Measurements from ENCODE around the gene PDCD11. TPM values are rescaled to one million over a fixed set of nuclear protein-coding genes. Genes with fewer than 3 reads are reported as not detected.
A peak's percentile ranks its signal among the peaks of the same experiment; 100 is the strongest.

PDCD11 gene
- total and polyA plus RNA-seq, 2 donors (not counting 1 experiment from before 2014, with no cell fraction given) = 10.0 to 34.0 TPM

DNA sequence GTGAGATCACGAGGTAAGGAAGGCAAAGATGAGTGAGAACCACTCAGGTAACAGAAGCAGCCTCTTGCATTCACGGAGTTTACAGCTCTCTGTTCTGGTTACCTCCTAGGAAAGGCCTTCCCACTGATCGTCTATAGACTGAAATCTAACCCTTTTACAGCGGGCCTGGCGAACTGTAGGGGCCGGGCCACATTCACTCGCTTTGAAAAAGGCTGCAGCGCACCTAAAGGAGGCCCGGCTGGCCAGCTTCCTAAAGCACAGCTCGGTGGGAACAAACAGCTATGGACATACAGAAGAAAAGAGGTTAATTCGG, 716 bp upstream of the PDCD11 start:
- Histone ChIP-seq H2AFZ (ENCODE audit: low read length) (no peak overlapping the region), H3K4me3 (replicated peaks in 1 of 4; ENCODE audit: control extremely low read depth in 1 of 4, insufficient read depth in 1 of 4, low read depth in 3 of 4, low read length in 4 of 4) (peak overlapping the region; percentile 63 to 100 (median 86)), H3K36me3 (ENCODE audit: control insufficient read depth, insufficient read depth, low read length) (peaks cover 3% of the 10 kb centered on the region), H3K79me2 (ENCODE audit: control insufficient read depth, insufficient read depth, low read length) (peaks cover 54% of the 10 kb centered on the region), H4K20me1 (ENCODE audit: control insufficient read depth, extremely low read depth, insufficient read depth, low read length) (no peaks in the 10 kb centered on the region), H3K27me3 (ENCODE audit: control insufficient read depth, insufficient read depth, low read length) (no peaks in the 10 kb centered on the region), H3K9ac (ENCODE audit: insufficient read depth, low read length) (peak overlapping the region; percentile 68), H3K9me3 (ENCODE audit: control insufficient read depth, insufficient read depth, low read depth, low read length) (no peaks in the 10 kb centered on the region), H3K4me2 (ENCODE audit: extremely low read depth, insufficient read depth, low read length) (peak overlapping the region; percentile 80), H3K27ac (ENCODE audit: insufficient read depth, low read length) (peak overlapping the region; percentile 84), H3K4me1 (ENCODE audit: control insufficient read depth, extremely low read depth, insufficient read depth, low read length) (no peaks in the 10 kb centered on the region)
- peak; percentile 19 to 25 for DNase-seq (ENCODE audit: low read depth in 2 of 2)
- no peak for TF ChIP-seq EZH2 (IDR thresholded peaks at IDR 0.05; ENCODE audit: low read length, missing control alignments)
- TF ChIP-seq, protein P1, sequence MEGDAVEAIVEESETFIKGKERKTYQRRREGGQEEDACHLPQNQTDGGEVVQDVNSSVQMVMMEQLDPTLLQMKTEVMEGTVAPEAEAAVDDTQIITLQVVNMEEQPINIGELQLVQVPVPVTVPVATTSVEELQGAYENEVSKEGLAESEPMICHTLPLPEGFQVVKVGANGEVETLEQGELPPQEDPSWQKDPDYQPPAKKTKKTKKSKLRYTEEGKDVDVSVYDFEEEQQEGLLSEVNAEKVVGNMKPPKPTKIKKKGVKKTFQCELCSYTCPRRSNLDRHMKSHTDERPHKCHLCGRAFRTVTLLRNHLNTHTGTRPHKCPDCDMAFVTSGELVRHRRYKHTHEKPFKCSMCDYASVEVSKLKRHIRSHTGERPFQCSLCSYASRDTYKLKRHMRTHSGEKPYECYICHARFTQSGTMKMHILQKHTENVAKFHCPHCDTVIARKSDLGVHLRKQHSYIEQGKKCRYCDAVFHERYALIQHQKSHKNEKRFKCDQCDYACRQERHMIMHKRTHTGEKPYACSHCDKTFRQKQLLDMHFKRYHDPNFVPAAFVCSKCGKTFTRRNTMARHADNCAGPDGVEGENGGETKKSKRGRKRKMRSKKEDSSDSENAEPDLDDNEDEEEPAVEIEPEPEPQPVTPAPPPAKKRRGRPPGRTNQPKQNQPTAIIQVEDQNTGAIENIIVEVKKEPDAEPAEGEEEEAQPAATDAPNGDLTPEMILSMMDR (conservative IDR thresholded peaks at IDR 0.05 in 1 of 2, IDR thresholded peaks at IDR 0.05 in 1 of 2; ENCODE audit: low read depth in 1 of 2, low read length in 2 of 2) = no peak

DNA sequence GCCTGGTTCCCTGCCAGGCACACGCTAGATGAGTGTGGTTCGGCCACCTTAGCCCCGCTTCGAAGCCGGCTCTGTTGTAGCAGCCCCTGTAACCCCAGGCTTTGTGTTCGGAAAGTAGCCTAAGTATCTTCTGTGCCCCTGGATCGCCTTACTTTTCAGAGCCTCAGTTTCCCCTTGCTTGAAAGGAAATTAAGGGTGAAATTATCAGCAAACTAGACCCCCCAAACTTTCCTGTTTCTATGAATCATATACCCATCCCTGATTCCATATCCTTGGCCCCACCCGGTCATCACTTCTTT, 312 bp downstream of the PDCD11 start:
- Histone ChIP-seq H3K79me2 (ENCODE audit: control insufficient read depth, insufficient read depth, low read length) (peaks cover 54% of the 10 kb centered on the region), H3K27ac (ENCODE audit: insufficient read depth, low read length) (peak overlapping the region; percentile 58), H3K4me2 (ENCODE audit: extremely low read depth, insufficient read depth, low read length) (peak overlapping the region; percentile 74), H3K27me3 (ENCODE audit: control insufficient read depth, insufficient read depth, low read length) (no peaks in the 10 kb centered on the region), H3K9me3 (ENCODE audit: control insufficient read depth, insufficient read depth, low read depth, low read length) (no peaks in the 10 kb centered on the region), H3K4me1 (ENCODE audit: control insufficient read depth, extremely low read depth, insufficient read depth, low read length) (no peaks in the 10 kb centered on the region), H2AFZ (ENCODE audit: low read length) (peak overlapping the region; percentile 79), H3K36me3 (ENCODE audit: control insufficient read depth, insufficient read depth, low read length) (peaks cover 4% of the 10 kb centered on the region), H3K4me3 (replicated peaks in 1 of 4; ENCODE audit: control extremely low read depth in 1 of 4, insufficient read depth in 1 of 4, low read depth in 3 of 4, low read length in 4 of 4) (peak overlapping the region; percentile 63 to 100 (median 86)), H3K9ac (ENCODE audit: insufficient read depth, low read length) (peak overlapping the region; percentile 55), H4K20me1 (ENCODE audit: control insufficient read depth, extremely low read depth, insufficient read depth, low read length) (no peaks in the 10 kb centered on the region)
- DNase-seq (ENCODE audit: low read depth in 2 of 2) = no peak
- TF ChIP-seq EZH2 (IDR thresholded peaks at IDR 0.05; ENCODE audit: low read length, missing control alignments) = no peak
- TF ChIP-seq, protein P1 (conservative IDR thresholded peaks at IDR 0.05 in 1 of 2, IDR thresholded peaks at IDR 0.05 in 1 of 2; ENCODE audit: low read depth in 1 of 2, low read length in 2 of 2) = no peak

DNA sequence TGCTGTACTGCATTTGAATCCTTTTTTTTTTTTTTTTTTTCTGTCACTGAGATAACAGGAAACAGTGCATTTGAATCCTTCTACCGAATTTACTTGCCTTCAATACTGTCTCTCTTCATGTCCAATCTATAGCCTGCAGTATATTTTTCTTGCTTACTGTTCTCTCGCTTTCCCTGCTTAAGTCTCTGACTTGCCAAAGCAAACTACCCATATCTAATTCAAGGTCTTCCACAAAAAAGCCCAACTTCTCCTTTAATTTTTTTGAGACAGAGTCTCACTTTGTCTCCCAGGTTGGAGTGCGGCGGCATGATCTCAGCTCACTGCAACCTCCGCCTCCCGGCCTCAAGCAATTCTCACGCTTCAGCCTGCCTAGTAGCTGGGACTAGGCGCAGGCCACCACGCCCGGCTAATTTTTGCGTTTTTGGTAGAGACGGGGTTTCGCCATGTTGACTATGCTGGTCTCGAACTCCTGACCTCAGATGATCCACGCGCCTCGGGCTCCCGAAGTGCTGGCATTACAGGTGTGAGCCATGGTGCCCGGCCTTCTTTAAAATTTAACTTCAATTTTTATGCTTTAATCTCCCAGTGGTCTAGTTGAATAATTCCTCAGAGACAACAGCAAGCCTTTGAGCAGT, 882 bp downstream of the PDCD11 start:
- H3K9me3 ChIP-seq (ENCODE audit: control insufficient read depth, insufficient read depth, low read depth, low read length) = no peaks in the 10 kb centered on the region
- H4K20me1 ChIP-seq (ENCODE audit: control insufficient read depth, extremely low read depth, insufficient read depth, low read length) = no peaks in the 10 kb centered on the region
- peak overlapping the region; percentile 63 to 100 (median 86) for H3K4me3 ChIP-seq (replicated peaks in 1 of 4; ENCODE audit: control extremely low read depth in 1 of 4, insufficient read depth in 1 of 4, low read depth in 3 of 4, low read length in 4 of 4)
- no peaks in the 10 kb centered on the region for H3K27me3 ChIP-seq (ENCODE audit: control insufficient read depth, insufficient read depth, low read length)
- no peak for DNase-seq (ENCODE audit: low read depth in 2 of 2)
- H3K27ac ChIP-seq (ENCODE audit: insufficient read depth, low read length) = peak overlapping the region; percentile 58
- no peak overlapping the region for H2AFZ ChIP-seq (ENCODE audit: low read length)
- TF ChIP-seq, protein P1 (conservative IDR thresholded peaks at IDR 0.05 in 1 of 2, IDR thresholded peaks at IDR 0.05 in 1 of 2; ENCODE audit: low read depth in 1 of 2, low read length in 2 of 2) = no peak
- TF ChIP-seq EZH2 (IDR thresholded peaks at IDR 0.05; ENCODE audit: low read length, missing control alignments) = no peak
- peak overlapping the region; percentile 74 for H3K4me2 ChIP-seq (ENCODE audit: extremely low read depth, insufficient read depth, low read length)
- no peaks in the 10 kb centered on the region for H3K4me1 ChIP-seq (ENCODE audit: control insufficient read depth, extremely low read depth, insufficient read depth, low read length)
- peaks cover 54% of the 10 kb centered on the region for H3K79me2 ChIP-seq (ENCODE audit: control insufficient read depth, insufficient read depth, low read length)
- H3K9ac ChIP-seq (ENCODE audit: insufficient read depth, low read length) = peak overlapping the region; percentile 55
- H3K36me3 ChIP-seq (ENCODE audit: control insufficient read depth, insufficient read depth, low read length) = peaks cover 4% of the 10 kb centered on the region
